ENCODE measurements around the gene PLEKHA7.

The PLEKHA7 gene

GRCh38 chr11:16924826-16925560 is 89.2 kb downstream of the PLEKHA7 start:
- peak overlapping the region; percentile 58 for H3K27ac ChIP-seq
- TF ChIP-seq ZFX (IDR thresholded peaks at IDR 0.05; ENCODE audit: borderline replicate concordance) (no peak), CTCF (IDR thresholded peaks at IDR 0.05) (no peak)

- H3K27ac ChIP-seq = peak overlapping the region; percentile 58
- no peak for TF ChIP-seq ZFX (IDR thresholded peaks at IDR 0.05; ENCODE audit: borderline replicate concordance)
- TF ChIP-seq CTCF (IDR thresholded peaks at IDR 0.05) = no peak
Observed at GRCh38 chr11:16924462-16924825, 89.8 kb downstream of the PLEKHA7 start.

- H3K27ac ChIP-seq = peak overlapping the region; percentile 58
Observed at GRCh38 chr11:16923987-16924386, 90.2 kb downstream of the PLEKHA7 start.

GRCh38 chr11:16921668-16922067 is 92.5 kb downstream of the PLEKHA7 start:
- H3K27ac ChIP-seq = no peak overlapping the region
- no peak for TF ChIP-seq ZFX (IDR thresholded peaks at IDR 0.05; ENCODE audit: borderline replicate concordance)
- no peak for TF ChIP-seq CTCF (IDR thresholded peaks at IDR 0.05)

More at GRCh38 chr11:16923987-16924386, 90.2 kb downstream of the PLEKHA7 start:
- TF ChIP-seq CTCF (IDR thresholded peaks at IDR 0.05) (no peak), ZFX (IDR thresholded peaks at IDR 0.05; ENCODE audit: borderline replicate concordance) (no peak)

GRCh38 chr11:16921019-16921418 is 93.2 kb downstream of the PLEKHA7 start:
- no peak overlapping the region for H3K27ac ChIP-seq
- TF ChIP-seq ZFX (IDR thresholded peaks at IDR 0.05; ENCODE audit: borderline replicate concordance) (no peak), CTCF (IDR thresholded peaks at IDR 0.05) (no peak)

GRCh38 chr11:16920559-16920958 is 93.7 kb downstream of the PLEKHA7 start:
- no peak overlapping the region for H3K27ac ChIP-seq
- no peak for TF ChIP-seq ZFX (IDR thresholded peaks at IDR 0.05; ENCODE audit: borderline replicate concordance)
- TF ChIP-seq CTCF (IDR thresholded peaks at IDR 0.05) = no peak

GRCh38 chr11:16918543-16919182 is 95.6 kb downstream of the PLEKHA7 start:
- peak overlapping the region; percentile 50 for H3K27ac ChIP-seq
